ENCODE measurements around the gene ADRB1. TPM values are rescaled to one million over a fixed set of nuclear protein-coding genes. Genes with fewer than 3 reads are reported as not detected.

ADRB1 gene
- total RNA-seq, 3 donors from 2014 or later: 0.66 to 2.4 (median 1.3) TPM

GRCh38 chr10:114070710-114071109, 27.0 kb downstream of the ADRB1 start:
- Histone ChIP-seq H3K9me3 (no peaks in the 10 kb centered on the region), H3K4me1 (no peaks in the 10 kb centered on the region), H3K27ac (no peak overlapping the region), H3K4me3 (no peak overlapping the region), H3K36me3 (no peaks in the 10 kb centered on the region), H3K27me3 (no peaks in the 10 kb centered on the region)
- no peak for TF ChIP-seq CTCF (IDR thresholded peaks at IDR 0.05)
- TF ChIP-seq POLR2A (IDR thresholded peaks at IDR 0.05): no peak
- no peak for TF ChIP-seq POLR2AphosphoS5 (IDR thresholded peaks at IDR 0.05)
- intact Hi-C loops (cut with DNase I; ENCODE audit: low total_unique reads): no loop called here
- no peak for DNase-seq (ENCODE audit: low spot score in 2 of 2)

GRCh38 chr10:114071178-114071577, 27.5 kb downstream of the ADRB1 start:
- no peaks in the 10 kb centered on the region for H3K36me3 ChIP-seq
- no peaks in the 10 kb centered on the region for H3K9me3 ChIP-seq
- DNase-seq (ENCODE audit: low spot score in 2 of 2): no peak
- no peaks in the 10 kb centered on the region for H3K27me3 ChIP-seq
- TF ChIP-seq POLR2AphosphoS5 (IDR thresholded peaks at IDR 0.05) (no peak), POLR2A (IDR thresholded peaks at IDR 0.05) (no peak), CTCF (IDR thresholded peaks at IDR 0.05) (no peak)
- no peaks in the 10 kb centered on the region for H3K4me1 ChIP-seq
- intact Hi-C loops (cut with DNase I; ENCODE audit: low total_unique reads): no loop called here
- H3K4me3 ChIP-seq: no peak overlapping the region
- no peak overlapping the region for H3K27ac ChIP-seq

GRCh38 chr10:114073395-114074186, 29.9 kb downstream of the ADRB1 start:
- H3K27me3 ChIP-seq: no peaks in the 10 kb centered on the region
- H3K9me3 ChIP-seq: no peaks in the 10 kb centered on the region
- no peak overlapping the region for H3K27ac ChIP-seq
- H3K36me3 ChIP-seq: no peaks in the 10 kb centered on the region
- H3K4me3 ChIP-seq: no peak overlapping the region
- no peaks in the 10 kb centered on the region for H3K4me1 ChIP-seq
- no peak for DNase-seq (ENCODE audit: low spot score in 2 of 2)
- TF ChIP-seq POLR2AphosphoS5 (IDR thresholded peaks at IDR 0.05) (no peak), CTCF (IDR thresholded peaks at IDR 0.05) (no peak), POLR2A (IDR thresholded peaks at IDR 0.05) (no peak)
- intact Hi-C loops (cut with DNase I; ENCODE audit: low total_unique reads): no loop called here

- no peaks in the 10 kb centered on the region for H3K9me3 ChIP-seq
- H3K27me3 ChIP-seq: no peaks in the 10 kb centered on the region
- no peak overlapping the region for H3K4me3 ChIP-seq
- H3K36me3 ChIP-seq: no peaks in the 10 kb centered on the region
- no peak overlapping the region for H3K27ac ChIP-seq
- intact Hi-C loops (cut with DNase I; ENCODE audit: low total_unique reads): no loop called here
- DNase-seq (ENCODE audit: low spot score in 2 of 2): no peak
- no peaks in the 10 kb centered on the region for H3K4me1 ChIP-seq
- no peak for TF ChIP-seq CTCF (IDR thresholded peaks at IDR 0.05)
These were observed 31.4 kb downstream of the ADRB1 start for GRCh38 chr10:114075093-114075492.

GRCh38 chr10:114077347-114077746, 33.7 kb downstream of the ADRB1 start:
- H3K27me3 ChIP-seq: no peaks in the 10 kb centered on the region
- H3K27ac ChIP-seq: no peak overlapping the region
- H3K9me3 ChIP-seq: no peaks in the 10 kb centered on the region
- intact Hi-C loops (cut with DNase I; ENCODE audit: low total_unique reads): no loop called here
- TF ChIP-seq POLR2AphosphoS5 (IDR thresholded peaks at IDR 0.05) (no peak), POLR2A (IDR thresholded peaks at IDR 0.05) (no peak), CTCF (IDR thresholded peaks at IDR 0.05) (no peak)
- no peaks in the 10 kb centered on the region for H3K36me3 ChIP-seq
- no peaks in the 10 kb centered on the region for H3K4me1 ChIP-seq
- no peak for DNase-seq (ENCODE audit: low spot score in 2 of 2)
- no peak overlapping the region for H3K4me3 ChIP-seq

Measured in breast epithelium (tissue), 4 donors.